ENCODE data around the gene TACC2.

The TACC2 gene

GRCh38 chr10:122113945-122114747 is 125.2 kb downstream of the TACC2 start:
- H3K4me3 ChIP-seq (ENCODE audit: low read length), result peak overlapping the region; percentile 71
- no peak for DNase-seq (ENCODE audit: low read depth)

GRCh38 chr10:122115874-122116273 is 126.9 kb downstream of the TACC2 start:
- H3K4me3 ChIP-seq (ENCODE audit: low read length), result no peak overlapping the region
- DNase-seq (ENCODE audit: low read depth), result no peak
- TF ChIP-seq CTCF (conservative IDR thresholded peaks at IDR 0.05; ENCODE audit: low read length), result no peak

More at GRCh38 chr10:122113945-122114747, 125.2 kb downstream of the TACC2 start:
- no peak for TF ChIP-seq CTCF (conservative IDR thresholded peaks at IDR 0.05; ENCODE audit: low read length)

- DNase-seq (ENCODE audit: low read depth), result no peak
- TF ChIP-seq CTCF (conservative IDR thresholded peaks at IDR 0.05; ENCODE audit: low read length), result no peak
- no peak overlapping the region for H3K4me3 ChIP-seq (ENCODE audit: low read length)
Measured at GRCh38 chr10:122116331-122116730, 127.4 kb downstream of the TACC2 start.

GRCh38 chr10:122117475-122117874 is 128.5 kb downstream of the TACC2 start:
- TF ChIP-seq CTCF (conservative IDR thresholded peaks at IDR 0.05; ENCODE audit: low read length), result no peak
- DNase-seq (ENCODE audit: low read depth), result no peak

GRCh38 chr10:122120008-122120744 is 131.2 kb downstream of the TACC2 start:
- H3K4me3 ChIP-seq (ENCODE audit: low read length), result no peak overlapping the region
- DNase-seq (ENCODE audit: low read depth), result no peak
- TF ChIP-seq CTCF (conservative IDR thresholded peaks at IDR 0.05; ENCODE audit: low read length), result no peak

More at GRCh38 chr10:122117475-122117874, 128.5 kb downstream of the TACC2 start:
- H3K4me3 ChIP-seq (ENCODE audit: low read length), result no peak overlapping the region

GRCh38 chr10:122121059-122121458 is 132.1 kb downstream of the TACC2 start:
- no peak overlapping the region for H3K4me3 ChIP-seq (ENCODE audit: low read length)
- TF ChIP-seq CTCF (conservative IDR thresholded peaks at IDR 0.05; ENCODE audit: low read length), result no peak
- no peak for DNase-seq (ENCODE audit: low read depth)

All from AG10803 (cell line).